ENCODE results near the gene RIN3. TPM values are rescaled to one million over a fixed set of nuclear protein-coding genes. Genes with fewer than 3 reads are reported as not detected.
"Not testable (repeated sequence)": the region's sequence is repeated elsewhere in the genome, so short reads cannot be mapped to it uniquely, and the experiment has no call there.

The RIN3 gene
- total RNA-seq, 1 experiment from 2014 or later: 10.9 TPM

GRCh38 chr14:92714739-92715307, 201.2 kb downstream of the RIN3 start:
- H3K36me3 ChIP-seq (ENCODE audit: control insufficient read depth, insufficient read depth, low read length); H3K4me3 ChIP-seq (ENCODE audit: low read depth in 2 of 2, low read length in 2 of 2); H3K27ac ChIP-seq (ENCODE audit: low read length); BruUV-seq (replicated peaks); in situ Hi-C loops (cut with HindIII; ENCODE audit: low pct_unique_long_range_greater_than_20kb, low sequenced_read_pairs); H3K27me3 ChIP-seq (ENCODE audit: control insufficient read depth, insufficient read depth, low read length); H3K4me1 ChIP-seq (ENCODE audit: control insufficient read depth, insufficient read depth, low read length); H3K9me3 ChIP-seq (ENCODE audit: control insufficient read depth, insufficient read depth, low read depth, low read length); POLR2A ChIA-PET: not testable (repeated sequence)
- ATAC-seq (peak; percentile 95), DNase-seq (ENCODE audit: low read depth, low spot score) (peak; percentile 39)
- intact Hi-C loops (cut with micrococcal nuclease; ENCODE audit: unreplicated experiment): loop anchor here (2.0 kb wide), 1 partner anchor 68 kb away; no protein-coding TSS in a partner anchor
- CTCF ChIA-PET: interaction anchor here (0.6 to 1.2 kb wide), 4 partner anchors 11 to 69 kb away, joined by 3 to 16 read pairs (median 6); no protein-coding TSS in a partner anchor
- TF ChIP-seq CTCF (IDR thresholded peaks at IDR 0.05): peak; percentile 81

DNA sequence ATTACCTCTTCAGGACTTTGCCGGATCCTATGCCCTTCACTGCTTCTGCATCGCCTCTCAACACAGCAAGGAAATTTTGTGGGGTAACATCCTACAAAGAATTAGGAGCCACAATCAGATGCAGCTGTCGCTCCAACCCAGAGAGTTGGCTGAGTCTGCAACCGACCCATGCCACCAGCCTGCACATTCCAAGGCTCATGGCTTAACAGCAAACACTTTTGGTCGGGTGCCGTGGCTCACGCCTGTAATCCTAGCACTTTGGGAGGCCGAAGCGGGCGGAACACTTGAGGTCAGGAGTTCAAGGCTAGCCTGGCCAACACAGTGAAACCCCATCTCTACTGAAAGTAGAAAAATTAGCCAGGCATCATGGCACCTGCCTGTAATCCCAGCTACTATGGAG, 202.6 kb downstream of the RIN3 start:
- DNase-seq (ENCODE audit: low read depth, low spot score) (no peak), ATAC-seq (no peak)
- H3K27me3 ChIP-seq (ENCODE audit: control insufficient read depth, insufficient read depth, low read length): no peaks in the 10 kb centered on the region
- in situ Hi-C loops (cut with HindIII; ENCODE audit: low pct_unique_long_range_greater_than_20kb, low sequenced_read_pairs): no loop called here
- H3K27ac ChIP-seq (ENCODE audit: low read length): no peak overlapping the region
- ChIA-PET CTCF (no interaction called here), POLR2A (no interaction called here)
- TF ChIP-seq CTCF (IDR thresholded peaks at IDR 0.05) (no peak), TCF7L2 (IDR thresholded peaks at IDR 0.05; ENCODE audit: low read depth, low read length) (no peak), POLR2AphosphoS5 (IDR thresholded peaks at IDR 0.05; ENCODE audit: low read depth, low read length) (no peak), SIN3A (IDR thresholded peaks at IDR 0.05; ENCODE audit: borderline replicate concordance, insufficient read depth, low read depth, low read length) (no peak)
- TF ChIP-seq, protein P1, sequence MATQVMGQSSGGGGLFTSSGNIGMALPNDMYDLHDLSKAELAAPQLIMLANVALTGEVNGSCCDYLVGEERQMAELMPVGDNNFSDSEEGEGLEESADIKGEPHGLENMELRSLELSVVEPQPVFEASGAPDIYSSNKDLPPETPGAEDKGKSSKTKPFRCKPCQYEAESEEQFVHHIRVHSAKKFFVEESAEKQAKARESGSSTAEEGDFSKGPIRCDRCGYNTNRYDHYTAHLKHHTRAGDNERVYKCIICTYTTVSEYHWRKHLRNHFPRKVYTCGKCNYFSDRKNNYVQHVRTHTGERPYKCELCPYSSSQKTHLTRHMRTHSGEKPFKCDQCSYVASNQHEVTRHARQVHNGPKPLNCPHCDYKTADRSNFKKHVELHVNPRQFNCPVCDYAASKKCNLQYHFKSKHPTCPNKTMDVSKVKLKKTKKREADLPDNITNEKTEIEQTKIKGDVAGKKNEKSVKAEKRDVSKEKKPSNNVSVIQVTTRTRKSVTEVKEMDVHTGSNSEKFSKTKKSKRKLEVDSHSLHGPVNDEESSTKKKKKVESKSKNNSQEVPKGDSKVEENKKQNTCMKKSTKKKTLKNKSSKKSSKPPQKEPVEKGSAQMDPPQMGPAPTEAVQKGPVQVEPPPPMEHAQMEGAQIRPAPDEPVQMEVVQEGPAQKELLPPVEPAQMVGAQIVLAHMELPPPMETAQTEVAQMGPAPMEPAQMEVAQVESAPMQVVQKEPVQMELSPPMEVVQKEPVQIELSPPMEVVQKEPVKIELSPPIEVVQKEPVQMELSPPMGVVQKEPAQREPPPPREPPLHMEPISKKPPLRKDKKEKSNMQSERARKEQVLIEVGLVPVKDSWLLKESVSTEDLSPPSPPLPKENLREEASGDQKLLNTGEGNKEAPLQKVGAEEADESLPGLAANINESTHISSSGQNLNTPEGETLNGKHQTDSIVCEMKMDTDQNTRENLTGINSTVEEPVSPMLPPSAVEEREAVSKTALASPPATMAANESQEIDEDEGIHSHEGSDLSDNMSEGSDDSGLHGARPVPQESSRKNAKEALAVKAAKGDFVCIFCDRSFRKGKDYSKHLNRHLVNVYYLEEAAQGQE (IDR thresholded peaks at IDR 0.05; ENCODE audit: insufficient read depth in 1 of 2, low read depth in 2 of 2, low read length in 1 of 2): no peak
- no peaks in the 10 kb centered on the region for H3K36me3 ChIP-seq (ENCODE audit: control insufficient read depth, insufficient read depth, low read length)
- H3K4me1 ChIP-seq (ENCODE audit: control insufficient read depth, insufficient read depth, low read length): no peaks in the 10 kb centered on the region
- intact Hi-C loops (cut with micrococcal nuclease; ENCODE audit: unreplicated experiment): no loop called here
- BruUV-seq (replicated peaks): no TSS peak
- no peak overlapping the region for H3K4me3 ChIP-seq (ENCODE audit: low read depth in 2 of 2, low read length in 2 of 2)
- H3K9me3 ChIP-seq (ENCODE audit: control insufficient read depth, insufficient read depth, low read depth, low read length): no peaks in the 10 kb centered on the region

All from Panc1 (cell line).